ENCODE results near the gene SERP1.

DNA sequence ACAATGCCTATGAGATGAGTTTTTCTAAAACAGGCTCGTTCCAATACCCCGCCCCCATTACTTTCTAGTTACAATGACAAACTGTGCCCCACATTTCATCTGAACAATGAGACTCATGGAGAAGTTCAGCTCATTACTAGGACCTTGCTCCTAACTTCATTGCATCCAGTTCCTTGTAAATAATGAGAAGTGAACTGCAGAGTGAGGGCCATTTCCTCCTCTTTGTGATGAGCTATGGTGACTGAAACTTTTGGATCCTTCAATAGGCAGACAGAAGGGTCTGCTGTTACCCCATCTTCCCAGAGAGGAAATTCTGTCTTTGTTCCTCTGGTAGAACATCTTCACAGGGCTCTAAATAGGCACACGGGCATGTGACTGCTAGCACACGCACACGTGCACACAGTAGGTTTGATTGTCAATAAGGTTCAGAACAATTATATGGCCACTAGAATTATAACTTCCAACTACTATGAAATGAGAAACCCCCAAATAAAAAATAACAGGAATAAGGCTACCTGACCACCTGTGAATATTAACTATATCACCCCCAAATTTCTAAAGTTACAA lies 51.8 kb downstream of the SERP1 start:
- TF ChIP-seq, protein P1, sequence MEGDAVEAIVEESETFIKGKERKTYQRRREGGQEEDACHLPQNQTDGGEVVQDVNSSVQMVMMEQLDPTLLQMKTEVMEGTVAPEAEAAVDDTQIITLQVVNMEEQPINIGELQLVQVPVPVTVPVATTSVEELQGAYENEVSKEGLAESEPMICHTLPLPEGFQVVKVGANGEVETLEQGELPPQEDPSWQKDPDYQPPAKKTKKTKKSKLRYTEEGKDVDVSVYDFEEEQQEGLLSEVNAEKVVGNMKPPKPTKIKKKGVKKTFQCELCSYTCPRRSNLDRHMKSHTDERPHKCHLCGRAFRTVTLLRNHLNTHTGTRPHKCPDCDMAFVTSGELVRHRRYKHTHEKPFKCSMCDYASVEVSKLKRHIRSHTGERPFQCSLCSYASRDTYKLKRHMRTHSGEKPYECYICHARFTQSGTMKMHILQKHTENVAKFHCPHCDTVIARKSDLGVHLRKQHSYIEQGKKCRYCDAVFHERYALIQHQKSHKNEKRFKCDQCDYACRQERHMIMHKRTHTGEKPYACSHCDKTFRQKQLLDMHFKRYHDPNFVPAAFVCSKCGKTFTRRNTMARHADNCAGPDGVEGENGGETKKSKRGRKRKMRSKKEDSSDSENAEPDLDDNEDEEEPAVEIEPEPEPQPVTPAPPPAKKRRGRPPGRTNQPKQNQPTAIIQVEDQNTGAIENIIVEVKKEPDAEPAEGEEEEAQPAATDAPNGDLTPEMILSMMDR (IDR thresholded peaks at IDR 0.05) = no peak
- TF ChIP-seq POLR2A (IDR thresholded peaks at IDR 0.05) = no peak

Measured in adrenal gland (tissue), 5 donors.